ENCODE results near the gene ITGBL1.

Gene ITGBL1

GRCh38 chr13:101703838-101704237 lies 251.4 kb downstream of the ITGBL1 start:
- DNase-seq (ENCODE audit: low read depth), result no peak

- DNase-seq (ENCODE audit: low read depth), result no peak
These were observed 254.2 kb downstream of the ITGBL1 start for GRCh38 chr13:101706651-101707050.

- DNase-seq (ENCODE audit: low read depth), result no peak
These were observed 255.2 kb downstream of the ITGBL1 start for GRCh38 chr13:101707659-101708058.

- no peak for DNase-seq (ENCODE audit: low read depth)
These were observed 255.6 kb downstream of the ITGBL1 start for GRCh38 chr13:101708115-101708514.

GRCh38 chr13:101709952-101710351 lies 257.5 kb downstream of the ITGBL1 start:
- no peak for DNase-seq (ENCODE audit: low read depth)

- DNase-seq (ENCODE audit: low read depth), result no peak
These were observed 259.0 kb downstream of the ITGBL1 start for GRCh38 chr13:101711307-101712025.

- no peak for DNase-seq (ENCODE audit: low read depth)
These were observed 259.5 kb downstream of the ITGBL1 start for GRCh38 chr13:101712026-101712348.

GRCh38 chr13:101714195-101714594 lies 261.7 kb downstream of the ITGBL1 start:
- DNase-seq (ENCODE audit: low read depth), result no peak

GRCh38 chr13:101717353-101717752 lies 264.9 kb downstream of the ITGBL1 start:
- no peak for DNase-seq (ENCODE audit: low read depth)

- no peak for DNase-seq (ENCODE audit: low read depth)
These were observed 266.0 kb downstream of the ITGBL1 start for GRCh38 chr13:101718496-101718895.

GRCh38 chr13:101726681-101727080 lies 274.2 kb downstream of the ITGBL1 start:
- no peak for DNase-seq (ENCODE audit: low read depth)

GRCh38 chr13:101727118-101727517 lies 274.6 kb downstream of the ITGBL1 start:
- DNase-seq (ENCODE audit: low read depth), result no peak

GRCh38 chr13:101728021-101728420 lies 275.5 kb downstream of the ITGBL1 start:
- DNase-seq (ENCODE audit: low read depth), result no peak

- no peak for DNase-seq (ENCODE audit: low read depth)
These were observed 276.1 kb downstream of the ITGBL1 start for GRCh38 chr13:101728615-101729014.

GRCh38 chr13:101730420-101731000 lies 278.0 kb downstream of the ITGBL1 start:
- no peak for DNase-seq (ENCODE audit: low read depth)

GRCh38 chr13:101736566-101736965 lies 284.1 kb downstream of the ITGBL1 start:
- DNase-seq (ENCODE audit: low read depth), result no peak

- DNase-seq (ENCODE audit: low read depth), result no peak
These were observed 285.9 kb downstream of the ITGBL1 start for GRCh38 chr13:101738336-101738735.

GRCh38 chr13:101739382-101740178 lies 287.1 kb downstream of the ITGBL1 start:
- no peak for DNase-seq (ENCODE audit: low read depth)

- DNase-seq (ENCODE audit: low read depth), result no peak
These were observed 294.0 kb downstream of the ITGBL1 start for GRCh38 chr13:101746513-101746912.

GRCh38 chr13:101747039-101747438 lies 294.6 kb downstream of the ITGBL1 start:
- DNase-seq (ENCODE audit: low read depth), result no peak

- DNase-seq (ENCODE audit: low read depth), result no peak
These were observed 297.1 kb downstream of the ITGBL1 start for GRCh38 chr13:101749584-101749983.

- DNase-seq (ENCODE audit: low read depth), result no peak
These were observed 299.0 kb downstream of the ITGBL1 start for GRCh38 chr13:101751488-101751887.

GRCh38 chr13:101752432-101752831 lies 300.0 kb downstream of the ITGBL1 start:
- no peak for DNase-seq (ENCODE audit: low read depth)

Data from activated T-cell treated with anti-CD3 and anti-CD28 coated beads for 24 hours (primary cell).